ENCODE measurements around the gene VSX2. TPM values are rescaled to one million over a fixed set of nuclear protein-coding genes. Genes with fewer than 3 reads are reported as not detected.

Gene VSX2
- total RNA-seq, 2 donors from 2014 or later, result not detected

DNA sequence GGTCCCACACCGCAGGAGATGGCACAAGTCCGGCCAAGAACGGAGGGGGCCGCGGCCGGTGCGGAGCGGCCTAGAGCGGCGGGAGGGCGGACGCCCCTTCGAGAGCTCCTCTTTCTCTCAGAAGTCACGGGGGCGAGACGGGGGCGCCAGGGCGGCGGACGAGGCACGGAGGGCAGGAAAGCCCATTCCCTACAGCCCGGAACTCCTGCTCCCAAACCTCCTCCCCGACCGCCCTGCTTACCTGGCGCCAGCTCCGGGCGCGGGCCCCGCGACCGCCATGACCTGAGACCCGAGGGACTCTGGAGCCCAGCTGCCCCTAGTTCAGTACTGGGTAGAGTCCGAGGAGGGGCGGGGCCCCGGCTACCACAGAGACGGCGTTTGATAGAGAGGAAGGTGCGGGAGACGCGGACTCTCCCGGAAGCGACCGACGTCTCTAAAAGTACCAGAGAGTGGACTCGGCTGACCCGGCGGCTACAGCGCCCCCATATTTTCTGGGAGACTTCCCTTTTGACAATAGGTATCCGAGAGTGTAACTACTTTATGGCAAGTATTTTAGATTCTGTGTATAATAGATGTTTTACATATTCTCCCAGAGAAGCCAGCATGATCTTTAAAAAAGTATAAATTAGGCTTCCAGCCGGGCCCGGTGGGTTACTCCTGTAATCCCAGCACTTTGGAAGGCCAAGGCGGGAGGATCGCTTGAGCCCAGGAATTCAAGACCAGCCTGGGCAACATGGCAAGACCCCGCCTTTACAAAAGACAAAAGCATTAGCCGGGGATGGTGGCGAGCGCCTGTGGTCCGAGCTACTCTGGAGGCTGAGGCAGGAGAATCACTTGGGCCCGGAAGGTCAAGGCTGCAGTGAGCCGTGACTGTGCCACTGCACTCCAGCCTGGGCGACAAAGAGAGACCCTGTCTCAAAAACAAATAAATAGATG, 63.7 kb downstream of the VSX2 start, which contains the start of gene ABCD4:
Gene ABCD4, minus strand, starts transcription at position 301 of the 936 bp plus-strand sequence. Its CDS starts 22 bp downstream, at position 279.
- Histone ChIP-seq H3K36me3 (no peaks in the 10 kb centered on the region), H3K4me1 (replicated peaks) (no peaks in the 10 kb centered on the region), H3K9me3 (no peaks in the 10 kb centered on the region), H3K27ac (peak within 1 kb of the TSS; percentile 84 to 85), H3K27me3 (replicated peaks; ENCODE audit: insufficient read depth) (no peaks in the 10 kb centered on the region), H3K4me3 (peak within 1 kb of the TSS; percentile 82 to 85)
- peak; percentile 88 for TF ChIP-seq POLR2AphosphoS5 (IDR thresholded peaks at IDR 0.05)
- TF ChIP-seq POLR2A (IDR thresholded peaks at IDR 0.05), result peak; percentile 54
- TF ChIP-seq, protein P1, sequence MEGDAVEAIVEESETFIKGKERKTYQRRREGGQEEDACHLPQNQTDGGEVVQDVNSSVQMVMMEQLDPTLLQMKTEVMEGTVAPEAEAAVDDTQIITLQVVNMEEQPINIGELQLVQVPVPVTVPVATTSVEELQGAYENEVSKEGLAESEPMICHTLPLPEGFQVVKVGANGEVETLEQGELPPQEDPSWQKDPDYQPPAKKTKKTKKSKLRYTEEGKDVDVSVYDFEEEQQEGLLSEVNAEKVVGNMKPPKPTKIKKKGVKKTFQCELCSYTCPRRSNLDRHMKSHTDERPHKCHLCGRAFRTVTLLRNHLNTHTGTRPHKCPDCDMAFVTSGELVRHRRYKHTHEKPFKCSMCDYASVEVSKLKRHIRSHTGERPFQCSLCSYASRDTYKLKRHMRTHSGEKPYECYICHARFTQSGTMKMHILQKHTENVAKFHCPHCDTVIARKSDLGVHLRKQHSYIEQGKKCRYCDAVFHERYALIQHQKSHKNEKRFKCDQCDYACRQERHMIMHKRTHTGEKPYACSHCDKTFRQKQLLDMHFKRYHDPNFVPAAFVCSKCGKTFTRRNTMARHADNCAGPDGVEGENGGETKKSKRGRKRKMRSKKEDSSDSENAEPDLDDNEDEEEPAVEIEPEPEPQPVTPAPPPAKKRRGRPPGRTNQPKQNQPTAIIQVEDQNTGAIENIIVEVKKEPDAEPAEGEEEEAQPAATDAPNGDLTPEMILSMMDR (IDR thresholded peaks at IDR 0.05), result peak; percentile 11 to 62 (median 54)
- 10% methylated on average over 58 of the region's 61 CpGs for WGBS
- intact Hi-C loops (cut with DNase I), result no loop called here
- DNase-seq (ENCODE audit: low spot score), result peak; percentile 91

DNA sequence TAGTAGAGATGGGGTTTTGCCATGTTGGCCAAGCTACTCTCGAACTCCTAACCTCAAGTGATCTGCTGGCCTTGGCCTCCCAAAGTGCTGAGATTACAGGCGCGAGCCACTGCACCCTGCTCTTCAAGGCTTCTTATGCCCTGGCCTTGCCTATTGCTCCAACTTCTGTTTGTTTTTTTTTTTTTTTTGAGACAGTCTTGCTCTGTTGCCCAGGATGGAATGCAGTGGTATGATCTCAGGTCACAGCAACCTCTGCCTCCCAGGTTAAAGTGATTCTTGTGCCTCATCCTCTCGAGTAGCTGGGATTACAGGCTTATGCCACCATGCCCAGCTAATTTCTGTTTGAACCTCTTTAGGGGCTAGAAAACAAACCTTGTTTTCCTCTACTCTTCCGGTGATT, 69.4 kb downstream of the VSX2 start:
- 86% methylated on average over 5 of the region's 5 CpGs for WGBS
- Histone ChIP-seq H3K36me3 (no peaks in the 10 kb centered on the region), H3K27ac (no peak overlapping the region), H3K4me1 (replicated peaks) (no peaks in the 10 kb centered on the region), H3K9me3 (no peaks in the 10 kb centered on the region), H3K27me3 (replicated peaks; ENCODE audit: insufficient read depth) (no peaks in the 10 kb centered on the region), H3K4me3 (no peak overlapping the region)
- intact Hi-C loops (cut with DNase I), result no loop called here
- TF ChIP-seq, protein P1 (IDR thresholded peaks at IDR 0.05), result no peak
- TF ChIP-seq POLR2A (IDR thresholded peaks at IDR 0.05), result no peak
- TF ChIP-seq POLR2AphosphoS5 (IDR thresholded peaks at IDR 0.05), result no peak
- no peak for DNase-seq (ENCODE audit: low spot score)

DNA sequence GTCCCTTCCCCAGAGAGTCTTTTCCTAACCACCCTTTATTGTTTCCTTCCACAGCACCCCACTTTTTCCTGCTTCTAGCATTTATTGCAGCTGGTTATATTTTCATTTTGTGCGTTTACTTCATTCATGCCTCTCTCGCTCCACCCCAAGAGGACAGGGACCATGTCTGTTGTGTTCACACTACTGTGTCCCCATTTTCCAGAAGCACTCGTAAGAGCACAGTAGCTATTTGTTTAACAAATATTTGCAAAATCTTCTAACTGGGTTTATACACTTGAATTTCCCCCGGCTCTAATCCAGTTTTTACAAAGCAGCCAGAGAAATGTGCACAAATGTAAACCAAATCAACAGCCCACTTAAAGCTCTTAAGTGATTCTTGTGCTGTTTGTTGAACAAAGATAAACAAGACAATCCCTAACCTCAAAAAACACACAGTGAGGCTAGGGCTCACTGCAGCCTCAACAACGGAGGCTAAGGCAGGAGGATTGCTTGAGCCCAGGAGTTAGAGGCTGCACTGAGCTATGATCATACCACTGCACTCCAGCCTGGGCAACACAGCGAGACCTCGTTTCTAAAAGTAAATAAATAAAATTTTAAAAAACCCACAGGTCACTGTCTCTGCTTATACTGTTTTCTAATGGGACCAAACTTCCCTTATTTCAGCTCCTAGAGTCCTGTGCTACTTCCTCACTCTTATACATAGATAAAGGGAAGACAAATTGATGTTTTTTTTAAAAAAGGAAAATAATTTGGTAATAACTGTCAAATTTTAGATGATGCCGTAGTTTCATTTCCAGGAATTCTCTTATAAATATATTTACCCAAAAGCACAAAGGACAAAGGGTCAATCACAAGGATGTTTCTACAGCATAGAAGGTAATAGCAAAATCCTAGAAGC, 70.1 kb downstream of the VSX2 start:
- no peak for DNase-seq (ENCODE audit: low spot score)
- 62% methylated on average over 8 of the region's 8 CpGs for WGBS
- intact Hi-C loops (cut with DNase I), result no loop called here
- no peaks in the 10 kb centered on the region for H3K4me1 ChIP-seq (replicated peaks)
- no peak overlapping the region for H3K27ac ChIP-seq
- H3K9me3 ChIP-seq, result no peaks in the 10 kb centered on the region
- no peaks in the 10 kb centered on the region for H3K36me3 ChIP-seq
- TF ChIP-seq POLR2AphosphoS5 (IDR thresholded peaks at IDR 0.05) (no peak), POLR2A (IDR thresholded peaks at IDR 0.05) (no peak)
- TF ChIP-seq, protein P1 (IDR thresholded peaks at IDR 0.05), result no peak
- H3K4me3 ChIP-seq, result no peak overlapping the region
- no peaks in the 10 kb centered on the region for H3K27me3 ChIP-seq (replicated peaks; ENCODE audit: insufficient read depth)

DNA sequence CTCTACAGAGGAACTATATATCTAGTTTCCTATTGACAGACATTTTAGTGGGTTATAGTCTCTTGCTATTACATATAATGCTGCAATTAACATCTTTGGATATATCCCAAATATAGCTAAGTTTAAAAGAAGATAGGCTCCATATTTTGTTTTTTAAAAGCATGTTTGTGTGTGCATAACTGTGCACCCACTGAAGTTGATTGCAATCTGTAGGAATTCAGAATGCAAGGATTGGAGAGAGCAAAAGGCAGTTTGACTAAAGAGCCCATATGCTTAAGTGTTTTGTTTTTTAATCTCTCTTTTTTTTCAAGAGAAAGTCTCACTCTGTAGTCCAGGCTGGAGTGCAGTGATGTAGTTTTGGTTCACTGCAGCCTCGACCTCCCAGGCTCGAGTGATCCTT, 72.9 kb downstream of the VSX2 start:
- intact Hi-C loops (cut with DNase I), result no loop called here
- 90% methylated on average over 2 of the region's 2 CpGs for WGBS

More for the DNA sequence above, 72.9 kb downstream of the VSX2 start:
- Histone ChIP-seq H3K27ac (no peak overlapping the region), H3K4me1 (replicated peaks) (no peaks in the 10 kb centered on the region), H3K4me3 (no peak overlapping the region), H3K9me3 (no peaks in the 10 kb centered on the region), H3K27me3 (replicated peaks; ENCODE audit: insufficient read depth) (no peaks in the 10 kb centered on the region), H3K36me3 (no peaks in the 10 kb centered on the region)
- DNase-seq (ENCODE audit: low spot score), result no peak
- TF ChIP-seq POLR2AphosphoS5 (IDR thresholded peaks at IDR 0.05) (no peak), POLR2A (IDR thresholded peaks at IDR 0.05) (no peak)
- TF ChIP-seq, protein P1 (IDR thresholded peaks at IDR 0.05), result no peak

Small RNAs within 50 kb of the gene (small RNA-seq; reads per million reads assigned to genes)
- gene AC006349.1, result 0 reads per million in 2 donors

Other genes starting within 250 kb of the VSX2 start
- gene ENTPD5, start 220.2 kb upstream of the VSX2 start, total RNA-seq, result 10 to 100 TPM; 33.4 to 63.6 TPM
- 1 to 10 TPM; 3.6 to 5.9 TPM for gene BBOF1, start 220.1 kb upstream of the VSX2 start, total RNA-seq
- 10 to 100 TPM; 78.2 to 85.8 TPM for gene ALDH6A1, start 155.0 kb upstream of the VSX2 start, total RNA-seq
- gene LIN52, start 154.5 kb upstream of the VSX2 start, total RNA-seq, result 1 to 10 TPM; 7.8 to 8.1 TPM
- 10 to 100 TPM; 33.4 to 77.3 TPM for gene ABCD4, start 63.5 kb downstream of the VSX2 start, total RNA-seq
- under 1 TPM in 1 of 2 donors, not detected in 1; 0.34 TPM for gene VRTN, start 109.0 kb downstream of the VSX2 start, total RNA-seq
- under 1 TPM; 0.09 to 0.34 TPM for gene SYNDIG1L, start 186.8 kb downstream of the VSX2 start, total RNA-seq

Data from prostate gland (tissue), 2 donors.